ENCODE results near the gene ZFP36.
"Not testable (repeated sequence)": the region's sequence is repeated elsewhere in the genome, so short reads cannot be mapped to it uniquely, and the experiment has no call there.

ZFP36 gene

GRCh38 chr19:39446365-39447084 is 39.9 kb downstream of the ZFP36 start:
- no peak for DNase-seq

- no peak for DNase-seq
These were observed 41.6 kb downstream of the ZFP36 start for GRCh38 chr19:39448271-39448670.

GRCh38 chr19:39449116-39449797 is 42.6 kb downstream of the ZFP36 start:
- no peak for DNase-seq

GRCh38 chr19:39451257-39451656 is 44.6 kb downstream of the ZFP36 start:
- DNase-seq, result not testable (repeated sequence)
